HG03060 (cell line): ENCODE data around the gene BICDL2.
"Not testable (repeated sequence)": the region's sequence is repeated elsewhere in the genome, so short reads cannot be mapped to it uniquely, and the experiment has no call there.

Experiments
- ATAC-seq: cut with Tn5 transposase; IDR thresholded peaks from one replicate; pipeline ENCODE4 v1.9.1; 2021; ENCODE audit warnings: low read depth, moderate number of reproducible peaks; ENCODE audit not compliant: unreplicated experiment

Gene BICDL2

GRCh38 chr16:3065069-3065741 is 28.5 kb upstream of the BICDL2 start, which contains the start of gene IL32:
IL32 (plus strand) TSS chr16:3065640; CDS start chr16:3065812, 172 bp downstream.
- no peak for ATAC-seq

- ATAC-seq, result no peak
Measured at GRCh38 chr16:3063625-3064386, 27.1 kb upstream of the BICDL2 start.

- no peak for ATAC-seq
Measured at GRCh38 chr16:3062553-3062952, 25.8 kb upstream of the BICDL2 start.

- no peak for ATAC-seq
Measured at GRCh38 chr16:3060339-3061127, 23.8 kb upstream of the BICDL2 start.

DNA sequence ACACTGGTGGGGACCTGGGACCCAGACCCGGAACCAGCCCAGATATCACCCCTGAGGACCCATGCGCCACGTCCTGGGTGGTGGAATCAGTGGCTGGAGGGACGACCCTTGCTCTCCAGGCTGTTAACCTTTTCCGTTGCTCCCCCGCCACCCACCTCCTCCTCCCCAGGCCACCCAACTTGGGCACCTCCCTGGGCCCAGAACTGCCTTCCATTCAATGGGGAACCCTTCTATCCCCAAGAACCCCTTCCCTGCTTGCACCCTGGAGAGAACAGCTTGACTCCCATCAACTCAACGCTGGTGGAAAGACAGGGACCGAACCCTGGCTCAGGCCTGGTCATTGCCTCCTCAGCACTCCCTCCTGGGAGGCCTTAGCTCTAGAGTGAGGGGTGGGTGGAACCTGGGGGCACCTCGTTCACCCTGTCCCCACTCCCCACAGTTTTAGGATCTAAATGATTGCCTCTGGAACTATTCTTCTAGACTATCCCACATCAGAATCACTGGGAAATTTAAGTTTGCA is 23.0 kb upstream of the BICDL2 start:
- ATAC-seq, result no peak

- no peak for ATAC-seq
Measured at GRCh38 chr16:3059041-3059722, 22.4 kb upstream of the BICDL2 start.

DNA sequence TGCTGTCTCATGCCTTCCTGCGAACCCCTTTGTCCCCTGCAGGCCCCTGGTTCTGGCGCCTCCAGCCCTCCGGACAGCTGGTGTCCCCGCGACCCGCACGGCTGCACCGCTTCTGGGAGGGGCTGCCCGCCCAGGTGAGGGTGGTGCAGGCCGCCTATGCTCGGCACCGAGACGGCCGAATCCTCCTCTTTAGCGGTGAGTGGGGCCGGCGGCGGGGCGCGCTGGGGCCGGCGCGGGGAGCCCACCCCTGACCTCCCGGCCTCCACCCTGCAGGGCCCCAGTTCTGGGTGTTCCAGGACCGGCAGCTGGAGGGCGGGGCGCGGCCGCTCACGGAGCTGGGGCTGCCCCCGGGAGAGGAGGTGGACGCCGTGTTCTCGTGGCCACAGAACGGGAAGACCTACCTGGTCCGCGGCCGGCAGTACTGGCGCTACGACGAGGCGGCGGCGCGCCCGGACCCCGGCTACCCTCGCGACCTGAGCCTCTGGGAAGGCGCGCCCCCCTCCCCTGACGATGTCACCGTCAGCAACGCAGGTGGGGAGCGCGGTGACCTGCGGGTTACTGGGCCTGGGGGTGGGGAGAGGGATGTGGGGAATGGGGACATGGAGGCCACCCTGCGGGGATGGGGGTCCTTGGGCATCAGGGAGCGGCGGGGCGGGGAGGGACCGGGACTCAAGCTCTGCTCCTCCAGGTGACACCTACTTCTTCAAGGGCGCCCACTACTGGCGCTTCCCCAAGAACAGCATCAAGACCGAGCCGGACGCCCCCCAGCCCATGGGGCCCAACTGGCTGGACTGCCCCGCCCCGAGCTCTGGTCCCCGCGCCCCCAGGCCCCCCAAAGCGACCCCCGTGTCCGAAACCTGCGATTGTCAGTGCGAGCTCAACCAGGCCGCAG is 21.6 kb upstream of the BICDL2 start:
- ATAC-seq, result no peak

DNA sequence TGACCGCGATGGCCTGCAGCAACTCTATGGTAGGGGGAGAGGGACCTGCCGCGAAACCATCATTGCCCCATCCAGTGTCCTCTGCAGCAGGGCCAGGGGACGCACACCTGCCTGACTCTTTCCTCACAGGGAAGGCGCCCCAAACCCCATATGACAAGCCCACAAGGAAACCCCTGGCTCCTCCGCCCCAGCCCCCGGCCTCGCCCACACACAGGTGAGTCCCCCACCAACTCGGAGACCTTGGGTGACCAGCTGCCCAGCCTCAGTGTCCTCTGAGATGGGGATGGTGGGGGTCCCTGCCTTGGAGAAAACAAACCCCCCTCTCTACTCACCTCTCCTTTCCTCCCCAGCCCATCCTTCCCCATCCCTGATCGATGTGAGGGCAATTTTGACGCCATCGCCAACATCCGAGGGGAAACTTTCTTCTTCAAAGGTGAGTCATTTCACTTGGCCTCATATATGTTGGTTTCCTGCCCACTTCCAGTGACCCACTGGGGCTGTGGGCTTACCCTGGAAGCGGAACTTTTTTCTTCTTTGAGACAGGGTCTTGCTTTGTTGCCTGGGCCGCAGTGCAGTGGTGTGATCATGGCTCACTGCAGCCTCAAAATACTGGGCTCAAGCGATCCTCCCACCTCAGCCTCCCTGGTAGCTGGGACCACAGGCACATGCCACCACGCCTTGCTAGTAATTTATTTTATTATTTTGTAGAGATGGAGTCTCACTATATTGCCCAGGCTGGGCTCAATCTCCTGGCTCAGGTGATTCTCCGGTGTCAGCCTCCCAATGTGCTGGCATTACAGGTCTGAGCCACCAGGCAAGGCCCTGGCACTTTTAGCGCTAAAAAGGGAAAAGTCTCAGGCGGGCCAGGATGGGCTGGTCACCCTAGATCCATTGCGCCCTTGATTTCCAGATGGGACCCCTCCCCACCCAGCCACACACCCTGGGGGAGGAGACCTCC is 20.7 kb upstream of the BICDL2 start:
- no peak for ATAC-seq

DNA sequence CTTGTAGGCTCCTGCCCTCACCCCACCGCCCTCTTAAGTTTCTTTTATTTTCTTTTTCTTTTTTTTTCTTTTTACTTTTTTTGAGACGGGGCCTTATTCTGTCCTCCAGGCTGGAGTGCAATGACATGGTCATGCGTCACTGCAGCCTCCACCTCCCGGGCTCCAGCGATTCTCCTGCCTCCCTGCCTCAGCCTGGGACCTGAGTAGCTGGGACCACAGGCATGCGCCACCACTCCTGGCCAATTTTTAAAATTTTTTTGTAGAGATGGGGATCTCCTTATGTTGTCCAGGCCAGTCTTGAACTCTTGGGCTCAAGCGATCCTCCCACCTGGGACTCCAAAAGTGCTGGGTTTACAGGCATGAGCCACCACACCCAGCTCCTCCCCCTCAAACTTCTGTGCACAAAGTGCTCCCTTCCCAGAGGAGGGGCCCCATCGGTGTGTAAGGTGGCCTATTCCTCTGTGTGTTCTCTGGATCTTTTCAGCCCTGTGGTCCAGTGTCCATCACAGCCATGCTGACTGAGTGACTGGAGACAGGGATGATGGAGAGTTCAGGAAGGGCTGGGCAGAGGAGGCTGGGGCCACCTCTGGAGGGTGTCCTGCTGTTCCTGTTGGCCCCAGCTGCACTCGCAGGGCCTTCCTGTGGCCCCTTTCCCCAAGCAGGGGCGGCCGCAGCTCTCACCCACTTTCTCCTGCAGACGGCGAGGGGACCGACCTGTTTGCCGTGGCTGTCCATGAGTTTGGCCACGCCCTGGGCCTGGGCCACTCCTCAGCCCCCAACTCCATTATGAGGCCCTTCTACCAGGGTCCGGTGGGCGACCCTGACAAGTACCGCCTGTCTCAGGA is 19.8 kb upstream of the BICDL2 start:
- ATAC-seq, result no peak

DNA sequence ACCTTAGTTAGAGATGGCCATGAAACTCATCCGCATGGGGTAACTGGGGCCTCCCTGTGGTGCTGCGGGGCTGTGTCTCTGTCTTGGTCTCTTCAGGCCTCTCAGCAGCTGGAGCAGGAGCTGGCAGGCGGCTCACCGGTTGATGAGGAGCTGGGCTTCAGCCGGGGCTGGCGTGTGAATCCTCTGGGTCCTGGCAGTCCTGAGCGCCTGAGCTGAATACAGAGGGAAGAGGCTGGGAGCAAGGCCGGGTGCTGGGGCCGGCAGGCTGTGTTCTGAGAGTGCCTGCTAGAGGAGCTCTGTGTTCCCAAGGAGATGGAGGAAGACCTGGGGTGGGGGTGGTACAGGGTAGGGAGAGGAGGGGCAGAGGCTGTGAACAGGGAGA is 19.0 kb upstream of the BICDL2 start:
- not testable (repeated sequence) for ATAC-seq

DNA sequence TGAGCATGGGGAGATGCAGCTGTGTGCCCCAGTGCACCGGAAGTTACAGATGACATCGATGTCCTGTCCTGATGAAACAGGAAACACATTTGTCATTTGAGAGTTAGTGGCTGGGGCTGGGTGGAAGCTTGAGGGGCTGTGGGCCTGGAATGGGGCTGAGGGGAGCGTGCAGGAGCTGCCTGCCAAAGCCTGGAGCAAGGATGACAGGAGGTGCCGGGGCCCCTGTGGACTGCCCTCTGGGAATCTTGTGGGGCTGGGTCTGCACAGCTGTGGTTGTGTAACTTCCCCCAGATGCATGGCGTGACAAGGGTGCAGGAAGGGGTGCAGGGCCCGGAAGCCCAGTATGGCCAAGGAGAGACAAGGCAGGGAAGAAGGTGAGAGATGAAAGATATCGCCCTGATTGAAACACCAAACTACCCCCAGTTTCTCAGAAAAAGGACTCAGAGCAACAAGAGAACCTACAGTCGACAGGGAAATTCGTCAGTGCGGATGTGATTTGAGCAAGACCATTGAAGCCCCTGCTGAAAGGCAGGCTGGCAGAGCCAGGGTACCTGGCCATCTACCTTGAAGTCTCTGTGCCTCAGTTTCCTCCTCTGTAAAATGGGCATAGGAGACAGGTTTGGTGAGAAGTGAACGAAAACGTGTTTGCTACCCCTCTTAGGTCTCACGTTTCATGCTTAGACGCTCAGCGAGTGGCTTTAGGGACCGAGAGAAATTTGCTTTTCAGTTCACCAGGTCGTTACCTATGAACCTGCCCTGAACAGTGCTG is 18.4 kb upstream of the BICDL2 start:
- ATAC-seq, result no peak

DNA sequence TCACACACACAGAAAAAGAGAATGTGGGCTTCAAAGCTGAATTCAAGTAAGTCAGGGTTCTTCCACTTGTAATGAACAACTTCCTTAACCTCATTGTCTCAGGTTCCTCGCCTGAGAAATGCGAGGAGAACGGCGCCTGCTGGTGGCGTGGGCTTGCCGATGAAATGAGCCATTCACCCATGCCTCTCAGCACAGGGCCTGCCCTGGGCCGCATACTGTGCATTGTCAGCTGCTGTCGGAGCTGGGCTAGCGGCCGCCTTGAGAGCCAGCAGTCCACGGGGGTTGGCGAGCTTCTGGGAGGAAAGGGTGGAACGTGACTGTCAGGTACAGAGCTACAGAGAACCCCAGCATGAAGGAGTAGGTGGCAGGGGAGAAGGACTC is 16.6 kb upstream of the BICDL2 start:
- not testable (repeated sequence) for ATAC-seq

DNA sequence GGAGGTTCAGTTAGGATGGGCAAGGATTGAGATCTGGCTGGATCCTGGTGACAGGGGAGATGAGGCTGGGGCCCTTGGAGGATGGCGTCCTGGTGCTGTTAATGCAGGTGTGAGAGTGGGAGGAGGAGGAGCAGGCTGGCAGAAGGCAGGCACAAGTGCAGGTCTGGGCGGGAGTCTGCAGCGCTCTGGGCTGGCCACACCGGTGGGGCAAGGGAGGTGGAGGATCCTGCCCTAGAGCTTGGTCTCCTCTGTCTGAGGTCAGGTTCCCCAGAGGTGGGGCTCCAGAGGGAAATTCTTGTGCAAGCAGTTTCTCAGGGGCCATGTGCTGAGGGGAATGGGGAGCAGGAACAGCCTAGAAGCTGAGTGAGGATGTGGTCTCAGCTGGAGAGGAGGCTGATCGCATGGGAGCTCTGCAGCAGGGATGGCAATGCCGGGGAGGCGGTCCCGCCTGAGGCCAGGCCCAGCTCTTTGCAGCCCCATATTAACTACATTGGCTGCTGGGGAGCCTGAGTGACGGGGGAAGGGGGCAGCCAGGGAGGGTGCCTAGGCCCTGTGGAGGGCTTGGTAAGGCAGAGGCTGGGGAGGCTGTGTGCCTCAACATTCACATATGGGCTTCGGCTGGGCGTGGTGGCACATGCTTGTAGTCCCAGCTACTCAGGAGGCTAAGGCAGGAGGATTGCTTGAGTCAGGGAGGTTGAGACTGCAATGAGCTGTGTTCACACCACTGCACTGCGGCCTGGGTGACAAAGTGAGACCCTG is 16.0 kb upstream of the BICDL2 start:
- ATAC-seq, result not testable (repeated sequence)

DNA sequence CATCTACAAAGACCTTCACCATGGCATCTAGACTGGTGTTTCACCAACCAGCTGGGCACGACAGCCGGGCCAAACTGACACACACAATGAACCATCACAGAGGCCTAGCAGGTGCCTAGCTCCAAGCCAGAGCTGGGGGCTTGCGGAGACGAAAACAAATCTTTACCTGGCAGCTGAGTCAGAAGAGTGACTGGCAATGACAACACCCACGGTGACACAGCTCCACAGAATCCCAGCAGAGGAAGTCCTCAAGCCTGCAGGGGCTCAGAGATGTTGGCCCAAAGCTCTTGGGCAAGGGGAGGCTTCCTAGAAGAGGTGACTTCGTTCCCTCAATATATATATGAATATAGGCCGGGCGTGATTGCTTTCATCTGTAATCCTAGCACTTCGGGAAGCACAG is 14.8 kb upstream of the BICDL2 start:
- ATAC-seq, result no peak

GRCh38 chr16:3051009-3051408 is 14.3 kb upstream of the BICDL2 start:
- ATAC-seq, result no peak

DNA sequence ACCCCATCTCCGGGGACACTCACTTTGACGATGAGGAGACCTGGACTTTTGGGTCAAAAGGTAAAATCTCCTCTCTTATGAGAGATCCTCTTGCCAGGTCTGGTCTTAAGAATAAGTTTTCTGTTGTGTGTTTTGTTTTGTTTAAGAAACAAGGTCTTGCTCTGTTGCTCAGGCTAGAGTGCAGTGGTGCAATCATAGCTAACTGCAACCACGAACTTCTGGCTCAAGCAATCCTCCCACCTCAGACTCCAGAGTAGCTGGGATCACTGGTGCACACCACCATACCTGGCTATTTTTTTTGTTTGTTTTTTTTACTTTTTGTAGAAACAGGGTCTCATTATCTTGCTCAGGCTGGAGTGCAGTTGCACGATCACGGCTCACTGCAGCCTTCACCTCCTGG is 13.7 kb upstream of the BICDL2 start:
- no peak for ATAC-seq
